ENCODE measurements around the gene CLDN15. TPM values are rescaled to one million over a fixed set of nuclear protein-coding genes. Genes with fewer than 3 reads are reported as not detected.
A peak's percentile ranks its signal among the peaks of the same experiment; 100 is the strongest.

The CLDN15 gene
- total RNA-seq, 1 experiment from 2014 or later = 9.7 TPM

GRCh38 chr7:101239951-101240220, 2.3 kb upstream of the CLDN15 start:
- peaks cover 3 to 29% (median 4%) of the 10 kb centered on the region in 3 experiments; a peak in 5 of 7 replicates for H3K36me3 Mint-ChIP-seq (ENCODE audit: insufficient read depth in 1 of 3, low read depth in 3 of 3)
- Histone ChIP-seq H3K4me2 (ENCODE audit: insufficient read depth, insufficient read length, low read length) (no peak overlapping the region), H3K4ac (ENCODE audit: low read depth, low read length) (no peak overlapping the region), H3K23ac (ENCODE audit: insufficient read length, low read depth, low read length) (no peak overlapping the region), H2AK5ac (ENCODE audit: insufficient read length, low read length) (no peak overlapping the region), H3K9ac (ENCODE audit: extremely low read depth, insufficient read length, low read length) (no peak overlapping the region), H4K20me1 (ENCODE audit: control insufficient read depth, insufficient read depth, insufficient read length) (peaks cover 4% of the 10 kb centered on the region), H3K14ac (ENCODE audit: insufficient read depth, low read length) (no peak overlapping the region), H2BK120ac (ENCODE audit: low read depth, low read length, poor library complexity, severe bottlenecking) (no peak overlapping the region), H3K18ac (ENCODE audit: insufficient read length, low read depth, low read length) (no peak overlapping the region), H3K27ac (ENCODE audit: insufficient read length, low read depth, low read length) (no peak overlapping the region), H2AFZ (ENCODE audit: low read length) (no peak overlapping the region), H2BK20ac (ENCODE audit: low read depth, low read length, poor library complexity, severe bottlenecking) (no peak overlapping the region), H3K27me3 (ENCODE audit: insufficient read depth, low read length) (no peaks in the 10 kb centered on the region), H2BK12ac (ENCODE audit: insufficient read length, low read depth, low read length) (no peak overlapping the region), H4K8ac (replicated peaks; ENCODE audit: insufficient read length, low read depth, low read length) (no peak overlapping the region), H3K79me2 (ENCODE audit: insufficient read depth, low read length) (no peaks in the 10 kb centered on the region), H2BK15ac (ENCODE audit: low read depth, low read length) (no peak overlapping the region), H3K56ac (ENCODE audit: insufficient read length, low read depth, low read length) (no peak overlapping the region), H3K79me1 (ENCODE audit: insufficient read depth, low read depth, low read length, poor library complexity, severe bottlenecking) (no peaks in the 10 kb centered on the region), H4K91ac (ENCODE audit: insufficient read length, low read depth, low read length) (no peak overlapping the region), H3K4me1 (ENCODE audit: insufficient read depth, low read length) (no peaks in the 10 kb centered on the region), H3K9me3 (ENCODE audit: control insufficient read depth, low read depth, low read length) (no peaks in the 10 kb centered on the region), H4K5ac (ENCODE audit: insufficient read length, low read depth, low read length) (no peak overlapping the region), H3T11ph (ENCODE audit: low read length) (no peak overlapping the region), H2BK5ac (ENCODE audit: insufficient read length, low read length) (no peak overlapping the region), H3K23me2 (ENCODE audit: insufficient read length, low read depth, low read length, poor library complexity, severe bottlenecking) (peaks cover 8% of the 10 kb centered on the region)
- H3K9me3 Mint-ChIP-seq = no peaks in the 10 kb centered on the region
- DNase-seq = no peak
- 0 out of 7 replicates have a peak overlapping the region, but pooled peaks of 1 of the 3 experiments have one; percentile 74 for H3K27ac Mint-ChIP-seq
- H3K27me3 Mint-ChIP-seq (ENCODE audit: low read depth) = no peaks in the 10 kb centered on the region
- no peak overlapping the region for H3K4me3 Mint-ChIP-seq
- TF ChIP-seq CTCF (conservative IDR thresholded peaks at IDR 0.05) = no peak
- H3K4me1 Mint-ChIP-seq = peaks cover 9 to 24% of the 10 kb centered on the region in 2 experiments
- WGBS (ENCODE audit: extremely low coverage, insufficient read length, low lambda C conversion rate) = no CpG with 5 or more reads among the region's 9 CpGs

Data from H9 (cell line).